Colonic mucosa (tissue), 4 donors: ENCODE measurements around the gene HRH4. TPM values are rescaled to one million over a fixed set of nuclear protein-coding genes. Genes with fewer than 3 reads are reported as not detected.

Experiments used
- DNase-seq: peaks from one replicate; pipeline ENCODE4 v3.0.0-alpha.2; 2020
- H3K27ac ChIP-seq: fragments of 200-600 bp; one replicate; pipeline ENCODE4 v1.8.0; 2021
- H3K27me3 ChIP-seq: fragments of 200-600 bp; one replicate; pipeline ENCODE4 v1.8.0; 2021
- H3K36me3 ChIP-seq: fragments of 200-600 bp; one replicate; pipeline ENCODE4 v1.8.0; 2021
- H3K4me1 ChIP-seq: fragments of 200-600 bp; one replicate; pipeline ENCODE4 v1.8.0; 2021; ENCODE audit warnings: mild to moderate bottlenecking
- H3K4me3 ChIP-seq: fragments of 200-600 bp; one replicate; pipeline ENCODE4 v1.8.0; 2021
- H3K9ac ChIP-seq, 2 donors: one replicate each; pipeline ENCODE4 v1.7.0; 2013; ENCODE audit warnings: control low read depth in 2 of 2, low read depth in 2 of 2, low read length in 2 of 2
- H3K9me3 ChIP-seq: fragments of 200-600 bp; one replicate; pipeline ENCODE4 v1.8.0; 2021
- CTCF ChIP-seq: fragments of 200-600 bp; IDR thresholded peaks from one replicate; pipeline ENCODE4 v1.8.0; 2022; ENCODE audit warnings: antibody characterized with exemption, mild to moderate bottlenecking
- intact Hi-C: fragments of 100-400 bp; cut with DNase I; formaldehyde crosslinking; loops from one replicate; pipeline ENCODE4 v1.14.1; 2022
- total RNA-seq, 2 donors: library from RNA; stranded (reverse); fragmentation: NEBNext Ultra II Directional in 1 of 2; extraction: Animal tissue kit (Norgen Biotek cat#: 25700) in 1 of 2; gene quantifications; one replicate each; pipeline ENCODE4 v1.2.1, GENCODE V29; 2021
- donor health status: healthy.
- donor health status: DM: no; HTN: no; CAD: no.
- donor health status: DM: no; HTN: no; CAD: no.

Gene HRH4
- total RNA-seq, 2 donors from 2014 or later: 0.11 TPM; not detected in 1

DNA sequence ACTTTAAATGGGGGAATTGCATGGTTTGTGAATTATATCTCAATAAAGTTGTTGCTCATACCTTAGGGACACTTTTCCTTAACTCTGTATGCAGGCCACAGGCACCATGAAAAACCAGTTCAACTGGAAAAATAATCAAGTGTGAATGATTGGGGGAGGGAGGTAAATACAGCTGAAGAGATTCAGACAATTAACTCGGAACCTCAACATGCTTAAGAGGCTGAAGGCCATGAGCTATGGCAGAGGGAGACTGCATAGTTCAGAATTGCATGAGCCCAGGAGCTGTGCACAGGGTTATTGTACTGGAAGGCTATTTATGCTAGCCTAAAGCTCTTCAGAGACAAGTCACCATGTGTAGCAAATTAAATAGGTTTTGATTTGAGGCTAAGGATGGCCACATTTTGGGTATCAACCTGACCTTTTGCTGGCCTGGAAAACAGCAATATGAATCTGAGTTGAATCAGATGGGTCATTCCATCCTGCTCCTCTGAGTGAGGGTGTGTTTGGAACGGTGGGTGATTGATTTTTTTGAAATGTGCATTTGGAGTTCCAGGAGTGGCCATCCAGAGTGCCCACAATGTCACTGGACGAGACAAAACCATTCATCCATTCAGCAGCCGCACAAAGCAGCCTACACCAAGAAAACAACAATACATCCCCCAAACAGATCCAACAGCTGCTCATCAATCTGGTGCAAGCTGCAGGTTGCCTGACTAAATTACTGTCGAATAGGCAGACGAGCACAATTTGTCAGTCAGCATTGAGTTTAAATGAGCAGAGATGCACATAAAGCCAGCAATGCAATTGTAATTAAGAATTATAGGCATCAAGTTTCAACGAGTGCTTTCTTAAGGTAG is 42.5 kb downstream of the HRH4 start:
- Histone ChIP-seq H3K9ac (no peak overlapping the region), H3K9me3 (no peaks in the 10 kb centered on the region), H3K36me3 (no peaks in the 10 kb centered on the region), H3K27me3 (no peaks in the 10 kb centered on the region), H3K27ac (no peak overlapping the region), H3K4me1 (no peaks in the 10 kb centered on the region), H3K4me3 (no peak overlapping the region)
- intact Hi-C loops: no loop called here
- DNase-seq: no peak
- no peak for TF ChIP-seq CTCF

DNA sequence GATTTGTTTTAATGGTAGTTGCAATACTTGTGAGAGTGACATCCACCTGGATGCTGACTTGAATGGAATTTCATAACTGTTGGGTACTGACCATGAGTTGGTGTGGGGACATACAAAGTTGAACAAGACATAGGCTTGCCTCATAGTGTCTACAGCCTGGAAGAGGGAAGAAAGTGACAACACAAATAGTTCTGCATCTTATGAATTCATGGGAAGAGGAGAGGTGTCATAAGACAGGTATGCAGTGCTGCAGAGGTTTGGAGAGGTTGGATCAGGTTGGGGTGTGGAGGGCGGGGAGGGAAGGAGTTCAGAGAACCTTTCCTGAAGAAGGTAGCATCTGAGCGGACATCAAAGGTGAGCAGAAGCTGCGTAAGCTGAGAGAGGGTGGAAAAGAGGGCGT is 44.0 kb downstream of the HRH4 start:
- H3K9me3 ChIP-seq: no peaks in the 10 kb centered on the region
- DNase-seq: no peak
- no peak overlapping the region for H3K9ac ChIP-seq
- no peaks in the 10 kb centered on the region for H3K36me3 ChIP-seq
- intact Hi-C loops: no loop called here
- no peaks in the 10 kb centered on the region for H3K27me3 ChIP-seq
- TF ChIP-seq CTCF: no peak
- H3K27ac ChIP-seq: no peak overlapping the region
- H3K4me1 ChIP-seq: no peaks in the 10 kb centered on the region
- no peak overlapping the region for H3K4me3 ChIP-seq

DNA sequence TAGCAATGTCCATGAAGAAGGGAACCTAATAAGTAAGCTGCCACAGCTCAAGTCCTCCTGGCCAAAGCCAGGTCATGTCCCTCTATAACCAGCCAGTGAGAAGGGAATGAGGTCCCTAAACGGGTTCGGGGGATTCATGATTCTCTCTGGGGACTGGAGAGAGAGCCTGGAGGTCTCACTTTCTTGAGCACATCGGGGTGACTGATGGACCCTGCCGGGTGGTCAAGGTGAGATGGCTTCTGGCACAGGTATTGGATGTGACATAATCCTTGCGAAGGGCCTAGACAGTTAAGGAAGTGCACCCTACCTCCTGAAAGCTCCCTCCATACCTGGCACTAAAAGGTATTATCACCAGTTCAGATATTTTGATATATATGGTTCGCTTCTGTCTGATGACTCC is 45.7 kb downstream of the HRH4 start:
- Histone ChIP-seq H3K27me3 (no peaks in the 10 kb centered on the region), H3K36me3 (no peaks in the 10 kb centered on the region), H3K9me3 (no peaks in the 10 kb centered on the region), H3K9ac (no peak overlapping the region), H3K27ac (no peak overlapping the region), H3K4me3 (no peak overlapping the region), H3K4me1 (no peaks in the 10 kb centered on the region)
- no peak for DNase-seq
- TF ChIP-seq CTCF: no peak
- intact Hi-C loops: no loop called here

GRCh38 chr18:24509435-24509834 is 49.0 kb downstream of the HRH4 start:
- intact Hi-C loops: no loop called here
- DNase-seq: no peak
- no peaks in the 10 kb centered on the region for H3K27me3 ChIP-seq
- no peak overlapping the region for H3K27ac ChIP-seq
- H3K4me1 ChIP-seq: no peaks in the 10 kb centered on the region
- no peak overlapping the region for H3K9ac ChIP-seq
- TF ChIP-seq CTCF: no peak
- H3K36me3 ChIP-seq: no peaks in the 10 kb centered on the region
- no peak overlapping the region for H3K4me3 ChIP-seq
- H3K9me3 ChIP-seq: no peaks in the 10 kb centered on the region

DNA sequence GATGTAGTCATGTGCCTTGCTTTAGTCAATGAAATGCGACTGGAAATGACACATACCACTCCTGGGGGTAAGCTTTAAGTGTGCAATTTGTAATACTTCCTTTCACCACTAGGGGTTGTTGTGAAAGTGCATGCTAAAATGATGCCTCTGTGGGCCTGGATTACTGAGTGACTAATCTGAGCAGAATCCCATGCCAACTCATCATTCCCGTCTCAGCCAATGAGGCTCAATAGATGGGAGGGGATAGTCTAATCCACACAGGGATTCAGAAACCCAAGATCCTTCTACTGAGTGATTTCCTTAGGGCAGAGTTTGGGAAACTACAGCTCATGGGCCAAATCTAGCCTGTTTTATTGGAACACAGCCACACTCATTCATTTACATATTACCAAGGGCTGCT is 54.0 kb downstream of the HRH4 start:
- DNase-seq: no peak

More for the DNA sequence above, 54.0 kb downstream of the HRH4 start:
- no peak overlapping the region for H3K9ac ChIP-seq
- no peaks in the 10 kb centered on the region for H3K36me3 ChIP-seq
- TF ChIP-seq CTCF: peak; percentile 58
- H3K9me3 ChIP-seq: no peaks in the 10 kb centered on the region
- H3K27me3 ChIP-seq: no peaks in the 10 kb centered on the region
- intact Hi-C loops: no loop called here
- H3K4me1 ChIP-seq: no peaks in the 10 kb centered on the region
- no peak overlapping the region for H3K27ac ChIP-seq
- H3K4me3 ChIP-seq: no peak overlapping the region
